Keratinocyte (primary cell): ENCODE results near the gene HMGCS1. TPM values are rescaled to one million over a fixed set of nuclear protein-coding genes. Genes with fewer than 3 reads are reported as not detected.

Source experiments
- DNase-seq: peaks from one replicate; pipeline ENCODE4 v3.0.0-alpha.2; 2011; ENCODE audit warnings: low read depth, missing footprints, low spot score
- FAIRE-seq: peaks from 2 replicates; lab custom pipeline; 2011; peaks lifted over from hg19 to GRCh38; lab: Jason Lieb, UNC
- H2AFZ ChIP-seq: 2 replicates; pipeline ENCODE4 v1.6.0; 2012; ENCODE audit warnings: low read length, control low read depth, inconsistent platforms; ENCODE audit not compliant: control insufficient read depth
- H3K27ac ChIP-seq: 2 replicates; pipeline ENCODE4 v1.5.1; 2011; ENCODE audit warnings: low read length; ENCODE audit not compliant: control insufficient read depth, insufficient read depth
- H3K27me3 ChIP-seq: 3 replicates; pipeline ENCODE4 v1.6.0; 2011; ENCODE audit warnings: low read length; ENCODE audit not compliant: control insufficient read depth, insufficient read depth; ENCODE audit errors: extremely low read depth
- H3K36me3 ChIP-seq, 2 experiments: 2 replicates in 1 of 2; 3 replicates in 1 of 2; pipeline ENCODE4 v1.5.1; 2011; ENCODE audit warnings: low read length in 2 of 2, mild to moderate bottlenecking in 1 of 2; ENCODE audit not compliant: control insufficient read depth in 2 of 2, insufficient read depth in 2 of 2; ENCODE audit errors: extremely low read depth in 1 of 2
- H3K4me1 ChIP-seq: 3 replicates; pipeline ENCODE4 v1.5.1; 2011; ENCODE audit warnings: low read length; ENCODE audit not compliant: control insufficient read depth, insufficient read depth; ENCODE audit errors: extremely low read depth
- H3K4me2 ChIP-seq: 3 replicates; pipeline ENCODE4 v1.6.0; 2011; ENCODE audit warnings: low read depth, low read length; ENCODE audit not compliant: control insufficient read depth, insufficient read depth; ENCODE audit errors: extremely low read depth
- H3K4me3 ChIP-seq, 3 experiments: fragments of 200-600 bp in 1 of 3; sonication (generic) in 1 of 3; 2 replicates in 2 of 3; 3 replicates in 1 of 3; pipeline ENCODE4 v1.5.1; 2011 to 2016; ENCODE audit warnings: low read length in 3 of 3, mild to moderate bottlenecking in 3 of 3, control low read depth in 2 of 3, inconsistent platforms in 1 of 3, low read depth in 1 of 3, mixed read lengths in 1 of 3, mixed run types in 1 of 3, moderate library complexity in 1 of 3; ENCODE audit not compliant: control insufficient read depth in 2 of 3, insufficient read depth in 2 of 3; ENCODE audit errors: extremely low read depth in 1 of 3
- H3K79me2 ChIP-seq: 2 replicates; pipeline ENCODE4 v1.6.0; 2012; ENCODE audit warnings: low read length; ENCODE audit not compliant: control insufficient read depth, insufficient read depth
- H3K9ac ChIP-seq: 3 replicates; pipeline ENCODE4 v1.6.0; 2011; ENCODE audit warnings: low read length; ENCODE audit not compliant: control insufficient read depth, insufficient read depth; ENCODE audit errors: extremely low read depth
- H3K9me1 ChIP-seq: 3 replicates; pipeline ENCODE4 v1.6.0; 2011; ENCODE audit warnings: low read length; ENCODE audit not compliant: control insufficient read depth, insufficient read depth; ENCODE audit errors: extremely low read depth
- H3K9me3 ChIP-seq: 2 replicates; pipeline ENCODE4 v1.5.1; 2012; ENCODE audit warnings: low read depth, low read length; ENCODE audit not compliant: control insufficient read depth
- H4K20me1 ChIP-seq: 3 replicates; pipeline ENCODE4 v1.6.0; 2011; ENCODE audit warnings: low read length; ENCODE audit not compliant: control insufficient read depth, insufficient read depth; ENCODE audit errors: extremely low read depth
- EZH2 ChIP-seq: IDR thresholded peaks from one replicate; pipeline ENCODE4 v1.6.1; 2012; ENCODE audit warnings: inconsistent platforms, mild to moderate bottlenecking, low read length, moderate library complexity
- dilution Hi-C: fragments of 300-500 bp; cut with MboI; formaldehyde crosslinking; loops from one replicate; pipeline ENCODE4 v1.7.0; 2020; ENCODE audit warnings: low sequenced_read_pairs; ENCODE audit not compliant: extremely low pct_ligation_motif_present
- polyA plus RNA-seq, 5 experiments: library from polyadenylated mRNA; depleted of rRNA in 3 of 5; stranded (reverse) in 3 of 5; stranded (forward) in 1 of 5; unstranded in 1 of 5; fragments of >200 nt; gene quantifications; 1 replicate in 1 of 5; 2 replicates in 3 of 5; 3 replicates in 1 of 5; pipeline versions ENCODE4 v1.2.1 to v1.2.3, GENCODE V29; 2011 to 2012; ENCODE audit warnings: missing spikeins in 2 of 5, low read depth in 1 of 5, low replicate concordance in 1 of 5
- TF ChIP-seq, protein P1 (sequence below), 3 experiments: IDR thresholded peaks in 1 of 3; conservative IDR thresholded peaks in 1 of 3; optimal IDR thresholded peaks in 1 of 3; 2 replicates in 2 of 3; 3 replicates in 1 of 3; pipeline versions ENCODE3 to v1.5.1; 2011; ENCODE audit warnings: low read length in 3 of 3, mild to moderate bottlenecking in 3 of 3, moderate library complexity in 2 of 3, control low read depth in 1 of 3, inconsistent platforms in 1 of 3; ENCODE audit not compliant: insufficient read depth in 2 of 3; ENCODE audit errors: extremely low read depth in 1 of 3

HMGCS1 gene
- polyA plus RNA-seq, 1 donor (not counting 4 experiments of a cell fraction or from before 2014, with no cell fraction given): 512 TPM

DNA sequence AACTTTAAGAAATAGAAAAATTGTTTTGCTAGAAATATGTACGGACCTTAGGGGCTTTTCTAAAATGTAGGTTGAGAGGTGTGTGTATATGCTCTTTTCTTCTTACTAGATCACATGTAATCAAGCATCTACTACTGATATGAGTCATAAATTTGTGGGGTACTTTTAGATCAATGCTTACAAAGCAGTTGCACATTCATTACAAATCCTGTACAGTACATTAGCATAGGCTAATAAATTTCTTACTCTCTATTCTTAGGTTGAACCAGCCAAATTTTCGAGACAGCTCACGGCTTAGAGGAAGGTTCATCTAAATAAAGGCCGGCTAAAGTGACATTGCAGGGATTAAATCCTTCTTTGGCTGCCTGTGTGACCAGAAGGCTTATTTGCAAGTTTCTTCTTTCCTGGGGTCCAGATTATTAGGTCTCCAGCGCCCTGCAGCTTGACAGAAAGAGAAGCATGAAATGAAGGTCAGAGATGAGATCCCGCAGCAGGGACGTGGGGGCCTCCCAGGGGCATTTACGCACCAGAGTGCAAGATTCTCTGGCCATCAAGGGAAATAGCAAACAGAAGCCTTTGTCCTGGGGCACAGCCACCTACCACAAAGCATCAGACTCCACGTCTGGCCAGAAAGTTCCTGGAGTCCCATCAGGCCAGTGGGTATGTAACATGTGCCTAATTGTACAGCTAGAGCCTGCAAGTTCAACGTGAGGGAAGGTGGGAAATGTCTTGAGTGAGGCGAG, 68.2 kb downstream of the HMGCS1 start:
- H3K4me3 ChIP-seq: no peak overlapping the region
- TF ChIP-seq, protein P1, sequence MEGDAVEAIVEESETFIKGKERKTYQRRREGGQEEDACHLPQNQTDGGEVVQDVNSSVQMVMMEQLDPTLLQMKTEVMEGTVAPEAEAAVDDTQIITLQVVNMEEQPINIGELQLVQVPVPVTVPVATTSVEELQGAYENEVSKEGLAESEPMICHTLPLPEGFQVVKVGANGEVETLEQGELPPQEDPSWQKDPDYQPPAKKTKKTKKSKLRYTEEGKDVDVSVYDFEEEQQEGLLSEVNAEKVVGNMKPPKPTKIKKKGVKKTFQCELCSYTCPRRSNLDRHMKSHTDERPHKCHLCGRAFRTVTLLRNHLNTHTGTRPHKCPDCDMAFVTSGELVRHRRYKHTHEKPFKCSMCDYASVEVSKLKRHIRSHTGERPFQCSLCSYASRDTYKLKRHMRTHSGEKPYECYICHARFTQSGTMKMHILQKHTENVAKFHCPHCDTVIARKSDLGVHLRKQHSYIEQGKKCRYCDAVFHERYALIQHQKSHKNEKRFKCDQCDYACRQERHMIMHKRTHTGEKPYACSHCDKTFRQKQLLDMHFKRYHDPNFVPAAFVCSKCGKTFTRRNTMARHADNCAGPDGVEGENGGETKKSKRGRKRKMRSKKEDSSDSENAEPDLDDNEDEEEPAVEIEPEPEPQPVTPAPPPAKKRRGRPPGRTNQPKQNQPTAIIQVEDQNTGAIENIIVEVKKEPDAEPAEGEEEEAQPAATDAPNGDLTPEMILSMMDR (optimal IDR thresholded peaks at IDR 0.05 in 1 of 3, IDR thresholded peaks at IDR 0.05 in 1 of 3, conservative IDR thresholded peaks at IDR 0.05 in 1 of 3; ENCODE audit: extremely low read depth in 1 of 3, insufficient read depth in 2 of 3, low read length in 3 of 3): no peak
- no peak for TF ChIP-seq EZH2
- no peak overlapping the region for H3K27ac ChIP-seq
- H3K79me2 ChIP-seq: no peaks in the 10 kb centered on the region
- no peaks in the 10 kb centered on the region for H3K9me1 ChIP-seq
- dilution Hi-C loops: no loop called here
- H3K36me3 ChIP-seq: no peaks in the 10 kb centered on the region
- no peak overlapping the region for H3K4me2 ChIP-seq
- H3K4me1 ChIP-seq: no peaks in the 10 kb centered on the region
- H3K27me3 ChIP-seq: no peaks in the 10 kb centered on the region
- no peak overlapping the region for H2AFZ ChIP-seq
- DNase-seq (no peak), FAIRE-seq (no peak)
- no peaks in the 10 kb centered on the region for H4K20me1 ChIP-seq
- no peak overlapping the region for H3K9ac ChIP-seq
- no peaks in the 10 kb centered on the region for H3K9me3 ChIP-seq

DNA sequence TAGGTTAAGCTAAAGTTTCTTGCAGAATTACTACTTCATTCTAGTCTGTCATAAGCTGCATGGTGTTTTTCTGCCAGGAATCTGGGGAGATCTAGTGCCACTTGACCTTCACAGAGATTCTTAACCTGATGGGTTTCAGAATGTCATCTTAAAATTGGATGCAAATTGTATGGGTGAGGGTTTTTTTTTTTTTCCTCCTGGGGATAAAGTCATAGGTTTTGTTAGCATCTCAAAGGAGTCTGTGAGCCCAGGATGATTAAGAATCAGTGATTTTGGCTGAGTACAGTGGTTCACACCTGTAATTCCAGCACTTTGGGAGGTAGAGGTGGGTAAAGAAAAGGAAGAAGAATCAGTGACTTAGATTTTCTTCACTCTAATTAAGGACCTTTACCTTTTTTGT, 69.9 kb downstream of the HMGCS1 start:
- no peak overlapping the region for H3K4me2 ChIP-seq
- no peaks in the 10 kb centered on the region for H3K79me2 ChIP-seq
- dilution Hi-C loops: no loop called here
- no peaks in the 10 kb centered on the region for H3K36me3 ChIP-seq
- no peaks in the 10 kb centered on the region for H3K9me1 ChIP-seq
- no peak overlapping the region for H3K27ac ChIP-seq
- no peaks in the 10 kb centered on the region for H3K4me1 ChIP-seq
- no peak overlapping the region for H3K9ac ChIP-seq
- no peaks in the 10 kb centered on the region for H4K20me1 ChIP-seq
- no peak overlapping the region for H3K4me3 ChIP-seq
- H3K9me3 ChIP-seq: no peaks in the 10 kb centered on the region
- no peak for TF ChIP-seq EZH2
- TF ChIP-seq, protein P1 (optimal IDR thresholded peaks at IDR 0.05 in 1 of 3, IDR thresholded peaks at IDR 0.05 in 1 of 3, conservative IDR thresholded peaks at IDR 0.05 in 1 of 3; ENCODE audit: extremely low read depth in 1 of 3, insufficient read depth in 2 of 3, low read length in 3 of 3): no peak
- H3K27me3 ChIP-seq: no peaks in the 10 kb centered on the region
- FAIRE-seq (no peak), DNase-seq (no peak)
- H2AFZ ChIP-seq: no peak overlapping the region
